Measurements from ENCODE around the gene PNLIPRP1. TPM values are rescaled to one million over a fixed set of nuclear protein-coding genes. Genes with fewer than 3 reads are reported as not detected.

The PNLIPRP1 gene
- total RNA-seq, 1 experiment from 2014 or later = 1.6 TPM

DNA sequence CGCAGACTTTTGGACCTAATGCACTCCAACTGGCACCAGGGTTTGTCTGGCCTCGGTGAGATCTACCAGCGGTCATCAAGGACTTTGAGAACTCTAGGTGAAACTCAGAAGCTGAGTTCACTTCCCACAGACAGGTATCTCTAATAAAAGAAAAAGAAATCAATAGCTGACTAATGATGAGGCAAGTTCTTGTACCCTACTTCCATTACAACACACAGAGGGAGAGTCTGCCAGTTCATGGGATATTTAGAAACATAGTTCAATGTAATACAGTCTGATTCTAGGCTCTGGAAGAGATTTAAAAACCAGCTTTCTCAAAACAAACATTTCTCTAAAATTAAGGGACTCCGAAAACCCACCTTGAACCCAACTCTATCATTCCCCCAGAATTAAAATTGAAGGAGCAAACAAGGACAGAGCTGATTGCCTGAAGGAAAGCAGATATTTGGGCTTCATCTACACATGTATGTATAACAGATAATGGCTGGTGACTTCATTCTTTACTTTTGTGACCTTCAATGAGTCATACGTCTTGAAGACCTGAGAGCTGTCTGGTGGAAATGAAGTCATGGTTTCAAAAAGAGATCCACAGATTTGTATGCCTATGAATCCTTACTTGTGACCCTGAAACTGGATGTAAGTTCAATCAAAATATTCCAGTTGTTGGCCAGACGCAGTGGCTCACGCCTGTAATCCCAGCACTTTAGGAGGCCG lies 2.7 kb upstream of the PNLIPRP1 start:
- Histone ChIP-seq H3K4me1 (ENCODE audit: control insufficient read depth in 1 of 2, insufficient read depth in 2 of 2, low read length in 2 of 2) (no peaks in the 10 kb centered on the region), H3K36me3 (ENCODE audit: control insufficient read depth in 1 of 2, insufficient read depth in 2 of 2, low read length in 2 of 2) (no peaks in the 10 kb centered on the region), H3K9ac (ENCODE audit: low read length) (no peak overlapping the region), H3K79me2 (ENCODE audit: insufficient read depth, low read length) (no peaks in the 10 kb centered on the region), H4K20me1 (ENCODE audit: insufficient read depth) (no peaks in the 10 kb centered on the region), H3K4me3 (replicated peaks in 1 of 2; ENCODE audit: low read depth in 1 of 2, low read length in 2 of 2) (no peak overlapping the region), H3K27me3 (ENCODE audit: insufficient read depth, low read length) (no peaks in the 10 kb centered on the region), H3K4me2 (ENCODE audit: low read length) (no peak overlapping the region), H3K9me2 (ENCODE audit: insufficient read depth) (no peaks in the 10 kb centered on the region), H3K27ac (ENCODE audit: low read depth, low read length) (no peak overlapping the region), H2AFZ (ENCODE audit: low read depth, low read length, poor library complexity, severe bottlenecking) (no peak overlapping the region), H3K9me3 (ENCODE audit: control insufficient read depth in 1 of 2, insufficient read depth in 1 of 2, low read depth in 1 of 2, low read length in 2 of 2) (no peaks in the 10 kb centered on the region)
- ChIA-PET POLR2A (no interaction called here), RAD21 (ENCODE audit: low non-redundant PET in 1 of 2, low total read pairs in 2 of 2, uncharacterized antibody in 2 of 2, unreplicated experiment in 2 of 2) (no interaction called here), CTCF (no interaction called here)
- TF ChIP-seq CTCF (IDR thresholded peaks at IDR 0.05 in 2 of 3, conservative IDR thresholded peaks at IDR 0.05 in 1 of 3; ENCODE audit: borderline replicate concordance in 1 of 3, insufficient read depth in 1 of 3, low read depth in 2 of 3, low read length in 2 of 3) (no peak), POLR2AphosphoS5 (IDR thresholded peaks at IDR 0.05; ENCODE audit: low read depth, low read length) (no peak), EZH2 (IDR thresholded peaks at IDR 0.05) (no peak), CEBPB (IDR thresholded peaks at IDR 0.05; ENCODE audit: low read depth) (no peak), MAX (IDR thresholded peaks at IDR 0.05) (no peak), ZFX (IDR thresholded peaks at IDR 0.05) (no peak), SIN3A (IDR thresholded peaks at IDR 0.05; ENCODE audit: low read depth) (no peak), POLR2A (IDR thresholded peaks at IDR 0.05; ENCODE audit: borderline replicate concordance, extremely low read depth, insufficient read depth, insufficient read length) (no peak), ZNF274 (IDR thresholded peaks at IDR 0.05; ENCODE audit: low read depth, low read length) (no peak), SRF (IDR thresholded peaks at IDR 0.05; ENCODE audit: low read depth) (no peak), YY1 (IDR thresholded peaks at IDR 0.05; ENCODE audit: extremely low read depth, insufficient replicate concordance, low read depth, low read length) (no peak), ELF1 (IDR thresholded peaks at IDR 0.05; ENCODE audit: borderline replicate concordance, low read depth) (no peak), JUND (IDR thresholded peaks at IDR 0.05) (no peak), EZH2phosphoT487 (IDR thresholded peaks at IDR 0.05; ENCODE audit: borderline replicate concordance) (no peak), TCF7L2 (IDR thresholded peaks at IDR 0.05; ENCODE audit: borderline replicate concordance, extremely low read depth, insufficient read depth, insufficient read length) (no peak), RAD21 (IDR thresholded peaks at IDR 0.05; ENCODE audit: low read depth) (no peak)
- TF ChIP-seq, protein P1, sequence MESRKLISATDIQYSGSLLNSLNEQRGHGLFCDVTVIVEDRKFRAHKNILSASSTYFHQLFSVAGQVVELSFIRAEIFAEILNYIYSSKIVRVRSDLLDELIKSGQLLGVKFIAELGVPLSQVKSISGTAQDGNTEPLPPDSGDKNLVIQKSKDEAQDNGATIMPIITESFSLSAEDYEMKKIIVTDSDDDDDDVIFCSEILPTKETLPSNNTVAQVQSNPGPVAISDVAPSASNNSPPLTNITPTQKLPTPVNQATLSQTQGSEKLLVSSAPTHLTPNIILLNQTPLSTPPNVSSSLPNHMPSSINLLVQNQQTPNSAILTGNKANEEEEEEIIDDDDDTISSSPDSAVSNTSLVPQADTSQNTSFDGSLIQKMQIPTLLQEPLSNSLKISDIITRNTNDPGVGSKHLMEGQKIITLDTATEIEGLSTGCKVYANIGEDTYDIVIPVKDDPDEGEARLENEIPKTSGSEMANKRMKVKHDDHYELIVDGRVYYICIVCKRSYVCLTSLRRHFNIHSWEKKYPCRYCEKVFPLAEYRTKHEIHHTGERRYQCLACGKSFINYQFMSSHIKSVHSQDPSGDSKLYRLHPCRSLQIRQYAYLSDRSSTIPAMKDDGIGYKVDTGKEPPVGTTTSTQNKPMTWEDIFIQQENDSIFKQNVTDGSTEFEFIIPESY (IDR thresholded peaks at IDR 0.05; ENCODE audit: extremely low read depth, insufficient replicate concordance, low read length) = no peak
- TF ChIP-seq, protein P2, sequence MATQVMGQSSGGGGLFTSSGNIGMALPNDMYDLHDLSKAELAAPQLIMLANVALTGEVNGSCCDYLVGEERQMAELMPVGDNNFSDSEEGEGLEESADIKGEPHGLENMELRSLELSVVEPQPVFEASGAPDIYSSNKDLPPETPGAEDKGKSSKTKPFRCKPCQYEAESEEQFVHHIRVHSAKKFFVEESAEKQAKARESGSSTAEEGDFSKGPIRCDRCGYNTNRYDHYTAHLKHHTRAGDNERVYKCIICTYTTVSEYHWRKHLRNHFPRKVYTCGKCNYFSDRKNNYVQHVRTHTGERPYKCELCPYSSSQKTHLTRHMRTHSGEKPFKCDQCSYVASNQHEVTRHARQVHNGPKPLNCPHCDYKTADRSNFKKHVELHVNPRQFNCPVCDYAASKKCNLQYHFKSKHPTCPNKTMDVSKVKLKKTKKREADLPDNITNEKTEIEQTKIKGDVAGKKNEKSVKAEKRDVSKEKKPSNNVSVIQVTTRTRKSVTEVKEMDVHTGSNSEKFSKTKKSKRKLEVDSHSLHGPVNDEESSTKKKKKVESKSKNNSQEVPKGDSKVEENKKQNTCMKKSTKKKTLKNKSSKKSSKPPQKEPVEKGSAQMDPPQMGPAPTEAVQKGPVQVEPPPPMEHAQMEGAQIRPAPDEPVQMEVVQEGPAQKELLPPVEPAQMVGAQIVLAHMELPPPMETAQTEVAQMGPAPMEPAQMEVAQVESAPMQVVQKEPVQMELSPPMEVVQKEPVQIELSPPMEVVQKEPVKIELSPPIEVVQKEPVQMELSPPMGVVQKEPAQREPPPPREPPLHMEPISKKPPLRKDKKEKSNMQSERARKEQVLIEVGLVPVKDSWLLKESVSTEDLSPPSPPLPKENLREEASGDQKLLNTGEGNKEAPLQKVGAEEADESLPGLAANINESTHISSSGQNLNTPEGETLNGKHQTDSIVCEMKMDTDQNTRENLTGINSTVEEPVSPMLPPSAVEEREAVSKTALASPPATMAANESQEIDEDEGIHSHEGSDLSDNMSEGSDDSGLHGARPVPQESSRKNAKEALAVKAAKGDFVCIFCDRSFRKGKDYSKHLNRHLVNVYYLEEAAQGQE (IDR thresholded peaks at IDR 0.05; ENCODE audit: low read depth) = no peak
- DNase-seq (ENCODE audit: low read depth, low spot score) (no peak), ATAC-seq (no peak)
- intact Hi-C loops (cut with micrococcal nuclease) = no loop called here
- no TSS peak for BruUV-seq (replicated peaks)
